ENCODE data around the gene WDR91. TPM values are rescaled to one million over a fixed set of nuclear protein-coding genes. Genes with fewer than 3 reads are reported as not detected.

WDR91 gene
- total and polyA plus RNA-seq, 4 donors: 11.3 to 47.8 (median 21.5) TPM

DNA sequence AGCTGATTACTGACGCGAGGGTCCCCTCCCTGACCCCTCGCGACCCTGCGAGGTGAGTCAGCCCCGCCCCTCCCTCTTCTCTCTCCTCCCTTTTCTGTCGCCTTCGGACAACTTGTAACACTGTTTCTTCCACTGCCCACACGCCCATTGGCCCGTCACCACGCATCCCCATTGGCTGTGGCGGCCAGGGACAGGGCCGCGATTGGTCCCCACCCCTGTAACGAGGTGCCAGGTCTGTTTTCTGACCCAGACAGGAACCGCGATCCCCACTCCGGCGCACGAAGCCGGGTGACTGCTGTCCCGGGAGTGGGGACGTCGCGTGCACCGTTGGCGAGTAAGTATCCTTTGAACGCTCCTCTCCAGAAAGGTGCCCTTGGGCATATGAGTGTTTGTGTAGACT is 22.2 kb upstream of the WDR91 start, which contains the start of gene STRA8:
Gene STRA8 (plus strand): TSS at position 269 of the 400 bp plus-strand sequence. CDS start 6,687 bp downstream, outside the sequence.
- H3K4me3 ChIP-seq: no peak within 1 kb of the TSS
- TF ChIP-seq, protein P1, sequence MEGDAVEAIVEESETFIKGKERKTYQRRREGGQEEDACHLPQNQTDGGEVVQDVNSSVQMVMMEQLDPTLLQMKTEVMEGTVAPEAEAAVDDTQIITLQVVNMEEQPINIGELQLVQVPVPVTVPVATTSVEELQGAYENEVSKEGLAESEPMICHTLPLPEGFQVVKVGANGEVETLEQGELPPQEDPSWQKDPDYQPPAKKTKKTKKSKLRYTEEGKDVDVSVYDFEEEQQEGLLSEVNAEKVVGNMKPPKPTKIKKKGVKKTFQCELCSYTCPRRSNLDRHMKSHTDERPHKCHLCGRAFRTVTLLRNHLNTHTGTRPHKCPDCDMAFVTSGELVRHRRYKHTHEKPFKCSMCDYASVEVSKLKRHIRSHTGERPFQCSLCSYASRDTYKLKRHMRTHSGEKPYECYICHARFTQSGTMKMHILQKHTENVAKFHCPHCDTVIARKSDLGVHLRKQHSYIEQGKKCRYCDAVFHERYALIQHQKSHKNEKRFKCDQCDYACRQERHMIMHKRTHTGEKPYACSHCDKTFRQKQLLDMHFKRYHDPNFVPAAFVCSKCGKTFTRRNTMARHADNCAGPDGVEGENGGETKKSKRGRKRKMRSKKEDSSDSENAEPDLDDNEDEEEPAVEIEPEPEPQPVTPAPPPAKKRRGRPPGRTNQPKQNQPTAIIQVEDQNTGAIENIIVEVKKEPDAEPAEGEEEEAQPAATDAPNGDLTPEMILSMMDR (IDR thresholded peaks at IDR 0.05; ENCODE audit: control extremely low read depth, extremely low read depth): no peak
- no peaks in the 10 kb centered on the region for H3K9me3 ChIP-seq (ENCODE audit: control insufficient read depth in 4 of 4, insufficient read depth in 3 of 4, low read length in 3 of 4)
- H3K27ac ChIP-seq (ENCODE audit: low read depth in 1 of 2, low read length in 1 of 2): no peak within 1 kb of the TSS
- ATAC-seq (ENCODE audit: insufficient read depth, low FRiP score): no peak
- no peaks in the 10 kb centered on the region for H3K36me3 ChIP-seq (ENCODE audit: control insufficient read depth in 4 of 4, insufficient read depth in 4 of 4, low read length in 4 of 4)
- no peak within 1 kb of the TSS for H3K9ac ChIP-seq (ENCODE audit: insufficient read depth in 1 of 2, low read length in 2 of 2)
- DNase-seq: no peak
- no peaks in the 10 kb centered on the region for H3K27me3 ChIP-seq (ENCODE audit: control insufficient read depth in 3 of 3, insufficient read depth in 3 of 3, low read length in 2 of 3)
- 94% methylated on average over 28 of the region's 28 CpGs for WGBS, 2 donors
- H3K4me1 ChIP-seq (ENCODE audit: control insufficient read depth in 5 of 5, insufficient read depth in 5 of 5, low read length in 5 of 5): no peaks in the 10 kb centered on the region

DNA sequence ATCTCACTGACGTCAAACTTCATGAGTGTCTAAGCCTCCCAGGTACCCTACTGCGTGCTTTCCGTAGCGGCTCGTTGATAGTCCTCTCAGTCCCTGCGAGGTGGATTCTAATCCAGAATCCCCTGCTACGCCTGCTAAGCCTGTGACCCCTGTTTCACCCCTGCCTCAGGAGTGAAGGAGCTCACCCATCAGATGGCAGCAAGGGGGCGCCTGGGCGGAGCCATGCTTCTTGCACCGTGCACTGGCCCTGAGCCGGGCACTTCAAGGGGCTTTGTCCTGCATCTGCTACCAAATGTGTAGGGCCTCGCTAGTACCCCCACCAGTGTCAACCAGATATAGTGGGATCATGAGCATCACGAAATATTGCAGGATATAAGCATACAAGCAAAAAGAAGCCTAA is 21.4 kb upstream of the WDR91 start:
- no peak for DNase-seq
- no peak overlapping the region for H3K9ac ChIP-seq (ENCODE audit: insufficient read depth in 1 of 2, low read length in 2 of 2)
- H3K4me3 ChIP-seq: no peak overlapping the region
- no peaks in the 10 kb centered on the region for H3K4me1 ChIP-seq (ENCODE audit: control insufficient read depth in 5 of 5, insufficient read depth in 5 of 5, low read length in 5 of 5)
- H3K27me3 ChIP-seq (ENCODE audit: control insufficient read depth in 3 of 3, insufficient read depth in 3 of 3, low read length in 2 of 3): no peaks in the 10 kb centered on the region
- 90 to 91% methylated on average over 13 of the region's 13 CpGs for WGBS, 2 donors
- ATAC-seq (ENCODE audit: insufficient read depth, low FRiP score): no peak
- no peak overlapping the region for H3K27ac ChIP-seq (ENCODE audit: low read depth in 1 of 2, low read length in 1 of 2)
- TF ChIP-seq, protein P1 (IDR thresholded peaks at IDR 0.05; ENCODE audit: control extremely low read depth, extremely low read depth): no peak
- no peaks in the 10 kb centered on the region for H3K9me3 ChIP-seq (ENCODE audit: control insufficient read depth in 4 of 4, insufficient read depth in 3 of 4, low read length in 3 of 4)
- no peaks in the 10 kb centered on the region for H3K36me3 ChIP-seq (ENCODE audit: control insufficient read depth in 4 of 4, insufficient read depth in 4 of 4, low read length in 4 of 4)

- Histone ChIP-seq H3K36me3 (ENCODE audit: control insufficient read depth in 4 of 4, insufficient read depth in 4 of 4, low read length in 4 of 4) (no peaks in the 10 kb centered on the region), H3K4me3 (no peak overlapping the region), H3K27me3 (ENCODE audit: control insufficient read depth in 3 of 3, insufficient read depth in 3 of 3, low read length in 2 of 3) (no peaks in the 10 kb centered on the region), H3K27ac (ENCODE audit: low read depth in 1 of 2, low read length in 1 of 2) (no peak overlapping the region), H3K9me3 (ENCODE audit: control insufficient read depth in 4 of 4, insufficient read depth in 3 of 4, low read length in 3 of 4) (no peaks in the 10 kb centered on the region), H3K9ac (ENCODE audit: insufficient read depth in 1 of 2, low read length in 2 of 2) (no peak overlapping the region), H3K4me1 (ENCODE audit: control insufficient read depth in 5 of 5, insufficient read depth in 5 of 5, low read length in 5 of 5) (no peaks in the 10 kb centered on the region)
- TF ChIP-seq, protein P1 (IDR thresholded peaks at IDR 0.05; ENCODE audit: control extremely low read depth, extremely low read depth): no peak
- DNase-seq: no peak
- ATAC-seq (ENCODE audit: insufficient read depth, low FRiP score): no peak
- WGBS, 2 donors: 95% methylated on average over 6 of the region's 6 CpGs
Observed at GRCh38 chr7:135232087-135232486, 20.8 kb upstream of the WDR91 start.

DNA sequence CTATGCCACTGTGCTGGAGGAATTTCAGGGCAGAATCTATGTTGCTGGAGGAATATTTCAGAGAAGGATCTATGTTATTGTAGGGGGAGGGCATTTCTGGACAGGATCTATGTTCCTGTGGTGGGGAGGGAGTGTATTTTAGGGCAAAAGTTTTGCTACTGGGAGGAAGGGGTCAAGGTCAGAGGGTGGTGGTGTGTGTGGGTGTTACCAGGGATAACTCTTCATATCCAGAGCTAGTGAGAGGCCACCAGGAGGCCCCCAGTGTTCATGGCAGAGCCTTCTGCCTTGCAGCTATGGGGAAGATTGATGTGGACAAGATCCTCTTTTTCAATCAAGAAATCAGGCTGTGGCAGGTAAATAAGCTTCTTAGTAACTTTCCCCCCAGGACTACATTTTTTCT is 20.4 kb upstream of the WDR91 start:
- Histone ChIP-seq H3K9ac (ENCODE audit: insufficient read depth in 1 of 2, low read length in 2 of 2) (no peak overlapping the region), H3K4me3 (no peak overlapping the region), H3K27ac (ENCODE audit: low read depth in 1 of 2, low read length in 1 of 2) (no peak overlapping the region), H3K36me3 (ENCODE audit: control insufficient read depth in 4 of 4, insufficient read depth in 4 of 4, low read length in 4 of 4) (no peaks in the 10 kb centered on the region), H3K4me1 (ENCODE audit: control insufficient read depth in 5 of 5, insufficient read depth in 5 of 5, low read length in 5 of 5) (no peaks in the 10 kb centered on the region), H3K9me3 (ENCODE audit: control insufficient read depth in 4 of 4, insufficient read depth in 3 of 4, low read length in 3 of 4) (no peaks in the 10 kb centered on the region), H3K27me3 (ENCODE audit: control insufficient read depth in 3 of 3, insufficient read depth in 3 of 3, low read length in 2 of 3) (no peaks in the 10 kb centered on the region)
- TF ChIP-seq, protein P1 (IDR thresholded peaks at IDR 0.05; ENCODE audit: control extremely low read depth, extremely low read depth): no peak
- DNase-seq (no peak), ATAC-seq (ENCODE audit: insufficient read depth, low FRiP score) (no peak)

Measured in lung (tissue), 12 donors.